HK-2 (cell line): ENCODE results near the gene TMTC2.
"Not testable (repeated sequence)": the region's sequence is repeated elsewhere in the genome, so short reads cannot be mapped to it uniquely, and the experiment has no call there.

Experiments used
- DNase-seq: peaks from one replicate; pipeline ENCODE4 v3.0.0-alpha.2; 2018; ENCODE audit not compliant: unreplicated experiment

Gene TMTC2

DNA sequence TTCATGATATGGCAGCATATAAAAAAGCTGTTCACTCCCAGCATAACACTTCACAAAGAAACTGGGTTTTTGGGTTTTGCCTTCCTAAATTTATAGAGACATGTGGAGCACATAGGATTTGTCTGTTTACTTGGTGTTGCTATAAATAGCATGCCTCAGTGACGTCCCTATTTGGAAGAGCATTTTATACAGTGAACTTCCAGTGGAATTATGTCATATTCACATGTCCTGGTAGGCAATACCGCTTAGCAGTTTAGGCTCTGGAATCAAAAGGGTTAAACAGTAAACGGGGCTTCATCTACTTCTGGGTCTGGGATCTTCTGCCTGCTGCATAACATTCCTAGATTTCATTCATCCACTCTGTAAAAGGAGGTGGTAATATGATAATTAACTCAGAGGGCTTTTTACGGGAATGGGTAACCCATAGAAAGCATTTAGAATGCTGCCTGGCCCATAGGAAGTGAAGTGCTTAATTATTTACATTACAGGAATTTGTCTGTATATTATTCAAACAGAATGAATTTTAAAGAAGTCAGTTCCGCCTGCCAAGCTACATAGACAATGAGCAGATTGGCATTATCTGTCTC is 396.1 kb downstream of the TMTC2 start:
- DNase-seq = no peak

DNA sequence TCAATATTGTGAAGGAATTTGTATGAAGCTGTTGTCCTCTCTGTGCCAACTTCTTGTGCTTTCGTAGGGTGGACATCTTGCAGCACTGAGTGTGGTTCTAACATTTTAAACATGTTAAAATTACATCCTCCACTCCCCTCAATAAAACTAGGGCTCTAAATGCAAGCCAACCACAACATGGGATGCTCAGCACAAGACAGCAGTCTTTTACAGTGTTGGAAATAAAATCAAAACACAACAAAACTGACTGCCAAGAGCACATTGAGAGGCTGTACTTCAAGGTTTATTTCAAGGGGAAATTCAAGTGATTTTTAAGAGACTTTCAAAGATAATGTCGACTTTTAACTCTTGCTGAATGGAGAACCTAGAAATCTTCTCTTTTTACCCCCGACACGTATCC is 396.9 kb downstream of the TMTC2 start:
- no peak for DNase-seq

DNA sequence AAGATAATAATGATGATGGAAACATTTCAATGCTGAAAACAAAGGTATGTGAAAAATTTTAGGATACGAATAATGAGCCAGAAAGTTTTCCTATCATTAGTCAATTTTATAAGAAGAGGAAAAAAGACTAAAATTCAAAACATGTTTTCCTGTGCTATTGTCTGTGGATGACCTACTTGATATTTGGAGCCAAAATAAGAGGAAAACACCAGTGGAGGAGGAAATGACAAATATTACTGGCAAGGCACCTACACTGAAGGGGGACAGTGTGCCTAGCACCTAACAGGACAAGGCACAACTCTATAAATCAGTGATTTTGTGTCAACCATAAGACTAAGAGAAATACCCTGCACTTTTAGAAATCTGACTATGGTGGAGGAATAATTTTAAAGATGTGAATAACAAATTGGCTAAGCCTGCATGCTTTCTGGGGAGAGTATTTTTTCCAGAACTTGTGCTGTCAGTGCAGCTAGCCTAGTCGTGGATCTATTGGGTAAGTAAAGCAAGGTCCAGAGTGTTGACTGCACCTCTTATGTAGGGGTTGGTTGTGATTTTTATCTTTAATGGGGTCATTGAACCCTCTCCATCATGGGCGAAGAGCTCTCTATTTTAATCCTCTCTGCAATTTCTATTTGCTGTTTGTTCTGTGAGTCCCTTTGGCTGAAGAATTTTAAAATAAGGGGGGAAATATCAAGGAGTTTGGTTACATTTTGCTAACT is 398.0 kb downstream of the TMTC2 start:
- no peak for DNase-seq

- DNase-seq = no peak
Observed at GRCh38 chr12:83086023-83086422, 399.3 kb downstream of the TMTC2 start.

- DNase-seq = no peak
Observed at GRCh38 chr12:83089575-83089974, 402.9 kb downstream of the TMTC2 start.

DNA sequence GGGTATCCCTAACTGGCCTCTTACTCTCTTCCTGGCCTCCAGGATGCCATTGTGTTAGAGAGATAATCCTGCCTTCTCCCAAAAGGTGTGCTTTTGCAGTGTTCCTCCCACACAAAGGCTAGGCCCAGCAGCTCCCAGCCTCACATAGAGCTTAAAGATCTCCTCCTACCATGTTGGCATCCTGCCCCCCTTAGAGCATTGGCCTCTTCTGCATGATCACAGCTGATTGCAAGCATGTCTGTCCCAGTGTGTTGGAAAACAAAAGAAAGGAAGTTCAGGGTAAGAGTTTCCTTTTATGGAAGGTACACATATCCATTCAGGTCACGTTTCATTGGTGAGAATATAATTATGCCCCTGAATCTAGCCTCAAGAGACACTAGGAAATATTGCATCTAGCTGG is 405.4 kb downstream of the TMTC2 start:
- DNase-seq = no peak

GRCh38 chr12:83092606-83093005 is 405.9 kb downstream of the TMTC2 start:
- DNase-seq = no peak

- no peak for DNase-seq
Observed at GRCh38 chr12:83093426-83093825, 406.7 kb downstream of the TMTC2 start.

DNA sequence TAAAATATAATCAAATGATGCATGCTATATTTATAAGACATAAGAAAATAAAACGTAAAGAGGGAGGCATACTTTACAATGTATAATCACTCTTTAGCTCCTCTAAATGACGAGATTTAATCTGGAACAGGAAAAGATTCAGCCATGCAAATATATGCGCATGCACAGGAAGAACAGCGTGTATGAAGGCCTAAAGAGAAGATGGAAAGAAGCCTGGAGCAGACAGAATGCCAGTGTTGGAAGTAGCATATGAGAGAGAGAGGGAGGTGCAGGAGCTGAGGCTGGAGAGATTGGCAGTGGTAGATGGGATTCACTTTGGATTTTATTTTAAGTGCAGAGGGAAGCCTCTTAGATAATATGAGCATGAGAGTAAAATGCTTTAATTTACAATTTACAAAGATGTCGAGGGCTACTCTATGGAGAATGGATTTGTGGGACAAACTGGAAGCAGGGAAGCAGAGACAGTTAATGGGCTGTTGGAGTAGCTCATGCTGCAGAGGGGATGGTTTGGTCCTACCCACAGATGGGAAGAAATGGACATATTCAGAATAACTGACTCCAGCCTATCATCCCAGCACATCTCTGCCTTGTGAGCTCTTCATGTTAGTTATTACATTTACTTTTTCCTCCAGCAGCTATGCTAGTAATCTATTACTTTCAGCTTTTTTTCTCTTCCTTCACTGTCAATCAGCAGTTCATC is 411.1 kb downstream of the TMTC2 start:
- no peak for DNase-seq

- no peak for DNase-seq
Observed at GRCh38 chr12:83099436-83099835, 412.7 kb downstream of the TMTC2 start.

- DNase-seq = no peak
Observed at GRCh38 chr12:83102499-83102898, 415.8 kb downstream of the TMTC2 start.

DNA sequence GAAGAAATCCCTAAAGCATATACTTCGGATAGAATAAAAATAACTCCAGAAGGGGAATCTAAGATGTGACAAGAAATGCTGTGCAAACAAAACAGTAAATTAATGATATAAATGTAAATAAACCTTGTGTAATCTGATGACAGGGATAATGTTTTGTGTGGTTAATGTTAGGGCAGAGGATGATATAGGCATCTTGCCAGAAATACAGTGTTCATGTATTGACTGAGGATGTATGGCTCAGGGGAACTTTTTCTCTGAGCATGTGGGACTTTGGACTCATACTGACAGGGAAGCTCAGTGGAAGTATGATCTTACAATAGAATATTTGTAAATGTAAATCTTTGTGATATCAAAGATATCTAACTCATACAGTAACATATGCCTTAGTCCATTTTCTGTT is 420.2 kb downstream of the TMTC2 start:
- no peak for DNase-seq

GRCh38 chr12:83110424-83110823 is 423.7 kb downstream of the TMTC2 start:
- no peak for DNase-seq

GRCh38 chr12:83113945-83114344 is 427.2 kb downstream of the TMTC2 start:
- DNase-seq = no peak

GRCh38 chr12:83114966-83115365 is 428.3 kb downstream of the TMTC2 start:
- DNase-seq = no peak

- DNase-seq = not testable (repeated sequence)
Observed at GRCh38 chr12:83117926-83118325, 431.2 kb downstream of the TMTC2 start.

GRCh38 chr12:83121897-83122622 is 435.4 kb downstream of the TMTC2 start:
- DNase-seq = no peak

GRCh38 chr12:83122623-83122934 is 435.9 kb downstream of the TMTC2 start:
- no peak for DNase-seq

DNA sequence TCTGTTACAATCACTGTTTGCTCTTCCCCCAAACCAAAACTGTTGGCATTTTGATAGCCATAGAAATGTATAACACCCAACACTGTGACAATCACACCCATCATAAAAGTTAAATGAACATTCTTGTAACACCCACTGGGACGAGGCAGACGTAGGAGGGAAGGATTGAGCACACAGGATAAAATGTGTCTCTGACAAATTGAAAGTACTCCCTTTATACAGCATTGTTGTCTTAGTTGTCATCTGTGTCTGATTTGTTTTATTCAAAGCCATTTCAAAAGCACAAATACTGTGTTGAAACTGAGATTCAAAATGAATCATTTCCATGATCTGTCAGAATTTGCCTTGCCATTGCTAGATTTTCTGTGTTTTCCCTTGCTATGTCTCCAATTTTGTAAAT is 436.3 kb downstream of the TMTC2 start:
- DNase-seq = no peak

- DNase-seq = no peak
Observed at GRCh38 chr12:83128540-83128939, 441.8 kb downstream of the TMTC2 start.

DNA sequence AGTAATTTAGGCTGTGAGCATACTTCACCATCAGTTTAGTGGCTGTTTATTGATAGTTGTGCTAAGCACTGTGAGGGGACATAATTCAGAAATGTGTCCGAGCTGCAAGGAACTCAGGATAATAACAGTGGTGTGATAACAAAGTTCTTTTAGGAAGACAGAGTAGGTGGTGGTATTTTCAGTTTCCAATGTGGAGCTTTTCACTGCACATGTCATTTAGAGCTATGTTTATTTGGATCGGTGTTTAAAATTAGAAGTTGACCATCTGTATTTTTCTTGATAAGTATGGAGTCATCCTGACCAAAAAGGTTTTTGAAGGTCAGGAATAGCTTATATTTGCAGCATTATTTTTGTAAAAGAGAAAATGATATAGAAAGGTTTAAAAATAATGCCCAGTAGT is 443.5 kb downstream of the TMTC2 start:
- DNase-seq = no peak

GRCh38 chr12:83132360-83132759 is 445.7 kb downstream of the TMTC2 start:
- no peak for DNase-seq

- no peak for DNase-seq
Observed at GRCh38 chr12:83136411-83136810, 449.7 kb downstream of the TMTC2 start.
